ENCODE data around the gene SKIC8.

Gene SKIC8

GRCh38 chr15:78321786-78322185 is 22.4 kb upstream of the SKIC8 start:
- DNase-seq (ENCODE audit: low spot score) = no peak

DNA sequence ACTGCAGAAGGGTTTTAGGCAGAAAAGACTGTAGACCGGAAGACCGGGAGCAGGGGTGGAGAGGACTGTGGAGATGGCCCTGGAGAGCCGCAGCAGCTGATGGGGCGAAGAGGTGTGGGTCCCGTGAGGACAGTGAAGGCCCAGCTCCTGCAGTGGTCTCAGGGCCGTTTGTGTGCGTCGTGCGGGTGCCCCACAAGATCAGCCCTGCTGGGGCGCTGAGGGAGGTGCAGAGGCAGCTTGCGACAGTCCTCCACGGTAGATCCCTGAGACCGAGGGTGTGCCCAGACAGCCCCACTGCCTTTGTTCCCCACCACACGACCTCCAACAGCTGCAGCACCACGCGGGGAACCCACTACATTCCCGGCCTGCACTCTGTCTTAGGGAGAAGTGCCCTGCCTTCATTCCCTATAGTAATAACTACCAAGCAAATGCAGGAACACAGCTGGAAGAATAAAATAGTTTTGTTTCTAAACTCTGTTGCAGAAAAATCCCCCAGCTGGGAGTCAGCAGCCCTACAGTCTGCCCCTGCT is 21.7 kb upstream of the SKIC8 start:
- DNase-seq (ENCODE audit: low spot score) = no peak

- no peak for DNase-seq (ENCODE audit: low spot score)
These were observed 20.8 kb upstream of the SKIC8 start for GRCh38 chr15:78320183-78320582.

GRCh38 chr15:78319588-78319987 is 20.2 kb upstream of the SKIC8 start:
- DNase-seq (ENCODE audit: low spot score) = no peak

- peak; percentile 20 for DNase-seq (ENCODE audit: low spot score)
These were observed 17.9 kb upstream of the SKIC8 start for GRCh38 chr15:78317145-78317836.

DNA sequence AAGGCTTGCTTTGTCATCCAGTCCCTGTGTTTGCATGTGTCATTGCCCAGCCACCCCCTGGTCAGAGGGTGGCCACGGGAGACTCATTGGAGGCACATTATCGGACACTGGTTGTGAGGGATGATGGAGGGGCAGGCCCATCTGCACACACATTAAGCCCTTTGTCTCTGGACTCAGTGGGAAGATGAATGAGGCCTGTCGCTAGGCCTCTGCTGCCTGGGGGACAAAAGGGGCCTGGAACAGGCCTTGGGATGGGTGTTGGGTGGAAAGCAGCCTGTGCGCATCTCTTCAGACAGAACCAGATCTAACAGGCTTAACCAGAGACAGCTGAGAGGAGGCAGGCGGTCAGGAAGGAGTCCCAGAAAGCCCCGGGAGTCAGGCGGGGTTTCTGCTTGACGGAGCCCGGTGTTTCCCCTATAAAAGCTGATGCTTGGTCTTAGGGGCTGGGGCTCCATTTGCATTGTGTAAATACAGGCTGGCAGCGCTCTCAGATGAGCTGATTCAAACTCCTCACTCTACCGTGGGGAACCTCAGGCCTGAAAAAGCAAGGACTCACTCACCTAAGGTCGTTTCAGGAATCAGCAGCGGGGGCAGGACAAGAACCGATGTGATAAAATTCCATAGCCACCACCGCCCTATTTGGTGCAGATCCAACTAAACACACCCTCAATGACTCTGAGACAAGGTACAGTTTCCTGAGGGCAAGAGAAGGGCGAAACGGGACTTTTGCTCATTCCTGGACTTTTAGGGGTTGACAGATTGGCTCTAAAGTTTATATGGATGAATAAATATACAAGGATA is 17.1 kb upstream of the SKIC8 start:
- DNase-seq (ENCODE audit: low spot score) = no peak

DNA sequence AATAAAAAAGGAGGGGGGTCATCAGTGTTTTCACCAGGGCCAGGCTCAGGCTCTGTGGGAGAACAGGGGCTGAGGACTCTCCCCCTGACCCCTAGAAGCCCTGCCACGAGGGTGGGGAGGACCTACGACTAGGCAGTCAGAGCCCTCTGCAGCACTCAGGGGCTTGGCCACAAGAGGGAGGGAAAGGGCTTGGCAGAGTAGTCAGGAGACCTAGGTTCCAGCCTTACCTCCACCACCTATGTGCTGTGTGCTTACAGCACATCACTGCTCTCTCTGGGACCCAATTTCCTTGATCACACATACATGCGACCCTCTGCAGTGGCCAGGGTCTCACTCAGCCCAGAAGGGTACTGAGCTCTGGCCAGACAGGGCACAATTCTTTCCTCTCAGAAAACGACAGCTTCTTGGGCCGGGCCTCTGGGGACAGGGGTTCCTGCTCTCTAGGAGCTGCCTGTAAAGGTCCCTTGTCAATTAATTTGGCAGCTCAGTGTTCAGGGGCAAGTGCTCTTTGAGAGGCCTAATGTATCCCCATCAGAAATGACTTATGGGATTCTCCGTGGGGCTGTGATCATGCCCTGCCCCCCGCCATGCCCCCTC is 16.4 kb upstream of the SKIC8 start:
- DNase-seq (ENCODE audit: low spot score) = no peak

DNA sequence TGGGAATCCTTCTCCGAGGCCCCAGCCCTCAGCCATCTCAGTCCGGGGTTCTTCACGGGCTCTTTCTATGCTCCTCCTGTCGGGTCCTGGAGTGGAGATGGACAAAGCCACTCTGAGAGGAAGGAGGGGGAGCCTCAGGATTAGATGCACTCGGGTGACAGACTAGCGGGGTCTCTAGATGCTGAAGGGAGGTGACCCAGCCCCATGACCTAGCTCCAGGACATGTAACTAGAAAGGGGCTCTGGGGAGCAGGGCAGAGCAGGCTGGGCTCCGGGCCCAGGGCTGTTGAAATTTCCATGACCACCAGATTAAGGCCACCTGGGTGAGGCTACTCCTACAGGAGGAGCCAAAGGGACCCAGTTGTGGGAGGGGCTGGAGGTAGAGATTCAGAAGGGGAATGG is 14.8 kb upstream of the SKIC8 start:
- no peak for DNase-seq (ENCODE audit: low spot score)

GRCh38 chr15:78313383-78313782 is 14.0 kb upstream of the SKIC8 start:
- no peak for DNase-seq (ENCODE audit: low spot score)

DNA sequence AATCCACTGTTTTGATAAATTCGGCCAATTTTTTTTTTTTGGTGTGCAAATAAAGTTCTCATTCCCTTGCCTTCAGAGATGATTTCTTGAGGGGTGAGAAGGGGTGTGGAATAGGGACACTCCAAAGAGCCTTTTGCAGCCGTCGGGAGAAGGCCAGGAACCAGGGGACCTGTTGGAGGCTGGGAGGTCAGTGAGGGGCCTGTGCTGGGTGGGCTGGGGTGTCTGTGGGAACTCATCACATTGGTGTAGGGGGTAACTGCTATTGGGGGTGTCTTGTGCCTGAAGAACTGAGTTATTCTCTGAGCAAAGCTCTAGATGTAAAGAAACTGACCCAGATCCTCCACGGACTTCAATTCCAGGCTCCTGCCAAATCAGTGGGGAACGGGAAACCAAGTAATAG is 13.5 kb upstream of the SKIC8 start:
- no peak for DNase-seq (ENCODE audit: low spot score)

DNA sequence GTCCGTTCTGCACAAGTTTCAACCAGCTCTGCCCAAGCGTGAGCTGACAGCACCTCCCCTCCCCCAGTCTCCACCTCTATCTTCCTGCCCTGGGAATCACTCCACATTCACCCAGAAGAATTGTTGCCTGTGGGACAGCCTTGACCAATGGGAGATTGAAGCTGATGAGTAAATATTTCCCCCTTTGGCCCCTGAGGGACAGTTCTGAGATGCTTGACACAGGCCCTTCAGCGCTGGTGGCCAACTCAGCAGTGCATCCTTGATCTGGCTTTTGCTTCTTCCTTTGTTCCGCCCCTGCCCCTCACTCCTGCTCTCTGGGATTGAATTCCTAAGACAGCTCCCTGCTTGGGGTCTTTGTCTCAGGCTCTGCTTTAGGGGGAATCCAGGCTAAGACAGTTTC is 13.1 kb upstream of the SKIC8 start:
- DNase-seq (ENCODE audit: low spot score) = no peak

GRCh38 chr15:78311292-78311691 is 11.9 kb upstream of the SKIC8 start:
- no peak for DNase-seq (ENCODE audit: low spot score)

DNA sequence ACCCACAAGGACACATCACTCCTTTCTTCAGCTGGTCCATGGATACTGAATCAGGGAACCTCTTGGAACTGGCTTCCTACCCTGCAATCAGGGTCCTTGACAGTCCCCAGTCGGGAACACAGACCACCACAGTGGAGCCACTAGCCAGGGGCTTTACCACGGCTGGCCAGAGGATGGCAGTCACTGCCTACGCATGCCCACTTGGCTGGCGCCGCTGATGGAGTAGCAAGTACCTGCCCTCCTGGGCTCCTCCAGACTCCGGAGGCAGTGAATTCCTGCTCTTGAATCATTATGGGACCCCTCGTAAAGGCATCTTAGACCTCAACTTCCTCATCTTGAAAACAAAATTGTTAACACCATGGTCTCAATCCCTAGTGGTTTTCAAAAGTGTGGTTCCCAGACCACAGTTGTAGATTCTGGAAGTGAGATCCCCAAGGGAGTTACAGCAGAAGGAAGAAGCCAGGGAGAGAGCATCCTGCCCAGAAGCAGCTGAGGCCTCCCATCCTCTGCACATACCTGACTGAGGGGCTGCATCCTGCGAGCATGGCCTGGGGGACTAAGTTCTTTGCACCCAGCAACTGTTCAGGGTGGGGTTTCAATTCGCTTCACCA is 9.1 kb upstream of the SKIC8 start:
- DNase-seq (ENCODE audit: low spot score) = peak; percentile 70

DNA sequence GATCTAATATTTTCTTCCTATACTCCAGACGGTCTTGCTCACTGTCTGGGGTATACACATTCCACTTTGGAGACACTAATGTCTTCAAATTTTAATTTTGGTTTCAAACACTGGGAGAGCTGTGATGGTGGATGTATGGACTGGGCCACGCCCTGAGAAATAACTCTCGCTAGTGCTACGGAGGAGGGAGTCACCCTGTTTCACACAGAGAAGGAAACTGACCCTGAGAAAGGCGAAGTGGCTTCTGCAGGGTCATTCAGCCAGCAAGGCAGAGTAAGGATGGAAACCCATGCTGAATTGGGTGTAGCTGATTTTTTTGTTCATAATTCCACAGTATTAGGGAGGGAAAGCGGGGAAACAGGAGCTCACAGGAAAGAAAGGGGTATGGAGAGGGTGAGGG is 8.6 kb upstream of the SKIC8 start:
- no peak for DNase-seq (ENCODE audit: low spot score)

- DNase-seq (ENCODE audit: low spot score) = peak; percentile 74
These were observed 6.9 kb upstream of the SKIC8 start for GRCh38 chr15:78306176-78306774.

DNA sequence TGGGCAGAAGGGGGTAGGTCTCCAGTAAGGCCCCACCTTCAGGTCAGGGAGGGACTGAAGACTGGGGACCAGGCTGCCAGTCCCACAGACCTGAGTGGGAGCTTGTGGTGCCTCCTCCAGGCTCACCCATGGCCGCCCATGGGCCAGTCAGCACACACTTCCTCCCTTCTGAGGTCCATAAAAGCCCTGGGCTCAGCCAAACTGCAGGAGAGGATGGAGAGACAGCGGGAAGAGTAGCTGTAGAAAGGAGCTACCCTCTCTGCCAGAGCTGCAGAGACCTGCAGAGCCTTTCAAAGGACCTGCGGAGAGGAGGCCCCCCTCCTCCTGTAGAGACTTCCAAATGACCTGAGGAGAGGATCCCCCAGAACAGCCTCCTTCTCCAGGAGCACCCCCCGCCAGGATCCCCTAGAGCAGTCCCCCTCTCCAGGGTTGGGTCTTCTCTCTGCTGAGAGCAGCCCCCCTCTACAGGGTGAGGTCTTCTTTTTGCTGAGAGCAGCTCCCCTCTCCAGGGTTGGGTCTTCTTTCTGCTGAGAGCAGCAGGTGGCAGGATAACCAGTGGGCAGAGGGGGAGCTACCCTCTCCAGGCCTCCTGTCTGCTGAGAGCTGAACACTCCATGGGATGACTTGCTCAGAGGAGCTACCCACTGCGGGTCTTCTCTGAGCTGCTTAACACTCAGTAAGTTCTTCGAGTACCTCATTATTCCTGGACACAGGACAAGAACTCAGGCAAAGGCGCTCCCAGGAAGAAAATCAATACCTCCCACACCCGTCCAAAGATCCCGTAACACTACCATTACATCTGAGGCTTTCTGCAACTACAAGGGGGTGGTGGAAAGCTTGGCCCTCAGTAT is 5.0 kb upstream of the SKIC8 start:
- DNase-seq (ENCODE audit: low spot score) = no peak

DNA sequence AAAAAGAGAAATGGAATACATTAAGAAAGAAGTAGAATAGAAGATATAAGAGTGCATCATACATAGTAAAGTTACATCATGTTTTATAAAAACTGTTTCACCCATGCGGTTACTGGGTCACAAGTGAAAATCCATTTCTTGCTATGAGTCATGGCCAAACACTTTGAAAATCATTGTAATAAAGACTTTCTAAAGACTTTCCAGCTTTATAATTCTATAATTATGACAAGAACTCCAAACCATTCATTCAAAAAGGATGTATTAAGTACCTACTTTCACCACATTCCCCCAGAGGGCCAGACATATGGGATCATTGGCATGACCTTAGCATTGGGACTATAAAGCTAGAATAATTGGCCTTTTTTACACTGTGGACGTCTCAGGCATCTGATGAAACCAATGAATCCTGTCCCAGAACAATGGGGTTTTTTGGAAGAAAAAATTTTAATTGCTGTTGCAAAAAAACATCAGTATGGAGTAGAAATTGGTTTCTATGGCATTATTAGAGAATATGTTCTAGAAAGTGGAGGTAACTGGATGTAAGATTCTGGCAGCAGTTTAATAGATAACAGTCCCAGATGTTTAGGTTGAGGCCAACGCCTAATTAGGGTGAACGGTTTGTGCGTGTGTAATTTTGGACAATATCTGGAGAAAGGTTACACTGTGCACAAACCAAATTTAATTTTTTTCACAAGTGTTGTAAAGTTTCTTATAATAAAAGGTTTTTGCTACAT is 3.3 kb upstream of the SKIC8 start:
- DNase-seq (ENCODE audit: low spot score) = no peak

DNA sequence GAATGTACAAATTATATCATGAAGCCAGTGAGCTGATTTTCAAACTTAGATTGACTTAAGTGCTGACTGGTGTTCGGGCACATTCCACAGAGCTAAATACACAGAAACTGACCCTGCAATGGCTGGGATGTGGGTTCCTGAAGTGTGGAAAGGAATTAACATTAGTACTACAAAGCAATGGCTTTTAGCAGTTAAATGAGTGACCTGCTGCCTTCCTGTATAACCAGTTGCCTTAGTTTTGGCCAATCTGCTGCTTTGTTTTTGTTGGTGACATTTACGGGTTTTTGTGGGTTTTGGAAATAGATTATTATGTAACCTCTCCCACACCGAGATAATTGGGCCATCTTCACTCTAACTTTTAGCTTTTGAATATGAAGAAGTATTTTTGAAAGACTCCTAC is 2.4 kb upstream of the SKIC8 start:
- peak; percentile 12 for DNase-seq (ENCODE audit: low spot score)

DNA sequence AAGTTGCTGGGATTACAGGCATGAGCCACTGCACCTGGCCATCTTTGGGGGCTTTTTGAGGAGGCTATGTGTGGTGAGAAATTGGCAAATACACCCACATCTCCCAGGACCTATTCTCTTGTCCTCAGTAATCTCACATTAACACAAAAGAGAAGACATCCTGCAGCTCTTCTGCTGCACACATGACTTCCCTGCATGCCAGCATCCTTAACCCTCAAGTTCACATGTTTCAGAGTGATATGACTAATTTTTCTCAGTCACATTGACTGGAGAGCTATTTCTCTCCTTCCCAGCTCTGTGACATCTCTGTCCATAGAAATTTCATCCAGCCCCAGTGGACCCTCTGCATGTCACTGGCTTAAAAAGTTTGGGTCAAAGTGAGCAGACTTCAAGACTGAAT is 1.9 kb upstream of the SKIC8 start:
- peak; percentile 14 for DNase-seq (ENCODE audit: low spot score)

GRCh38 chr15:78292219-78292618 is 7.2 kb downstream of the SKIC8 start:
- DNase-seq (ENCODE audit: low spot score) = no peak

- DNase-seq (ENCODE audit: low spot score) = peak; percentile 20
These were observed 7.7 kb downstream of the SKIC8 start for GRCh38 chr15:78291698-78292097.
